ENCODE results near the gene PCOLCE2.

DNA sequence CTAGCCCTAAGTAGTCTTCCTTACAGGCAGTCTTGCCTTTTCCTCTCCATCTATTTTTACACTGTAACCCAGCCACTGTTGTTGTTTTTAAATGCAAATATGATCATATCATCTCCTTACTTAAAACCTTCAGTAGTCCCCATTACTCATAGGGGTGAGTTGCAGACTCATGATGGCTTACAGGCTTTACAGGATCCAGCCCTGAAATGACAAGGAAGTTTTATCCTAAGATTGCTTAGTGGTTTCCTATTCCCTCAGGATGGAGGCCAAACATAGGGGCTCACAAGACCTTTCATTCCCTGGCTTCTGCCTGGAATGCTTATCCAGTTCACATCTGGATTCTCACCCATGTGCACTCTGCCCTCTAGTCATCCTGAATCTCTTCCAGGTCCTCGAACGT, 27.7 kb upstream of the PCOLCE2 start:
- TF ChIP-seq, protein P1, sequence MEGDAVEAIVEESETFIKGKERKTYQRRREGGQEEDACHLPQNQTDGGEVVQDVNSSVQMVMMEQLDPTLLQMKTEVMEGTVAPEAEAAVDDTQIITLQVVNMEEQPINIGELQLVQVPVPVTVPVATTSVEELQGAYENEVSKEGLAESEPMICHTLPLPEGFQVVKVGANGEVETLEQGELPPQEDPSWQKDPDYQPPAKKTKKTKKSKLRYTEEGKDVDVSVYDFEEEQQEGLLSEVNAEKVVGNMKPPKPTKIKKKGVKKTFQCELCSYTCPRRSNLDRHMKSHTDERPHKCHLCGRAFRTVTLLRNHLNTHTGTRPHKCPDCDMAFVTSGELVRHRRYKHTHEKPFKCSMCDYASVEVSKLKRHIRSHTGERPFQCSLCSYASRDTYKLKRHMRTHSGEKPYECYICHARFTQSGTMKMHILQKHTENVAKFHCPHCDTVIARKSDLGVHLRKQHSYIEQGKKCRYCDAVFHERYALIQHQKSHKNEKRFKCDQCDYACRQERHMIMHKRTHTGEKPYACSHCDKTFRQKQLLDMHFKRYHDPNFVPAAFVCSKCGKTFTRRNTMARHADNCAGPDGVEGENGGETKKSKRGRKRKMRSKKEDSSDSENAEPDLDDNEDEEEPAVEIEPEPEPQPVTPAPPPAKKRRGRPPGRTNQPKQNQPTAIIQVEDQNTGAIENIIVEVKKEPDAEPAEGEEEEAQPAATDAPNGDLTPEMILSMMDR (conservative IDR thresholded peaks at IDR 0.05 in 1 of 2, IDR thresholded peaks at IDR 0.05 in 1 of 2; ENCODE audit: low read depth in 1 of 2, low read length in 2 of 2) = no peak
- no peak for TF ChIP-seq EZH2 (IDR thresholded peaks at IDR 0.05; ENCODE audit: low read length, missing control alignments)
